Keratinocyte (primary cell): ENCODE measurements around the gene VASN.

Experiments
- CTCF ChIP-seq, 3 experiments: IDR thresholded peaks in 1 of 3; conservative IDR thresholded peaks in 1 of 3; optimal IDR thresholded peaks in 1 of 3; 2 replicates in 2 of 3; 3 replicates in 1 of 3; pipeline versions ENCODE3 to v1.5.1; 2011; ENCODE audit warnings: low read length in 3 of 3, mild to moderate bottlenecking in 3 of 3, moderate library complexity in 2 of 3, control low read depth in 1 of 3, inconsistent platforms in 1 of 3; ENCODE audit not compliant: insufficient read depth in 2 of 3; ENCODE audit errors: extremely low read depth in 1 of 3
- EZH2 ChIP-seq: IDR thresholded peaks from one replicate; pipeline ENCODE4 v1.6.1; 2012; ENCODE audit warnings: inconsistent platforms, mild to moderate bottlenecking, low read length, moderate library complexity

- TF ChIP-seq CTCF (optimal IDR thresholded peaks at IDR 0.05 in 1 of 3, IDR thresholded peaks at IDR 0.05 in 1 of 3, conservative IDR thresholded peaks at IDR 0.05 in 1 of 3; ENCODE audit: extremely low read depth in 1 of 3, insufficient read depth in 2 of 3, low read length in 3 of 3) (no peak), EZH2 (no peak)
Observed at GRCh38 chr16:4373356-4373908, 1.8 kb downstream of the VASN start.
